ENCODE data around the gene KRT15. TPM values are rescaled to one million over a fixed set of nuclear protein-coding genes. Genes with fewer than 3 reads are reported as not detected.

The KRT15 gene
- total and polyA plus RNA-seq, 9 of the 15 experiments (the other 6 are each of a cell fraction or from before 2014, with no cell fraction given) = 0.28 to 4.4 (median 0.56) TPM

GRCh38 chr17:41555105-41555887 is 36.6 kb upstream of the KRT15 start:
- Histone ChIP-seq H2AFZ (ENCODE audit: low read depth, low read length) (no peak overlapping the region), H3K9me3 (replicated peaks; ENCODE audit: control insufficient read depth, insufficient read depth, low read depth, low read length) (no peaks in the 10 kb centered on the region), H3K79me2 (ENCODE audit: control insufficient read depth, insufficient read depth, low read length) (no peaks in the 10 kb centered on the region), H3K4me2 (ENCODE audit: insufficient read depth, low read length) (no peak overlapping the region), H3K36me3 (ENCODE audit: control insufficient read depth, insufficient read depth, low read length) (no peaks in the 10 kb centered on the region), H3K9me1 (ENCODE audit: control insufficient read depth, insufficient read depth, low read length) (no peaks in the 10 kb centered on the region), H3K27ac (ENCODE audit: extremely low read depth, low read depth, low read length) (no peak overlapping the region), H4K20me1 (replicated peaks; ENCODE audit: control insufficient read depth, insufficient read depth, low read length) (no peaks in the 10 kb centered on the region), H3K27me3 (ENCODE audit: control insufficient read depth in 2 of 2, insufficient read depth in 2 of 2, low read length in 2 of 2) (peaks cover 26 to 28% of the 10 kb centered on the region in 2 experiments), H3K9ac (ENCODE audit: insufficient read depth in 1 of 2, low read depth in 2 of 2, low read length in 2 of 2) (no peak overlapping the region), H3K4me1 (replicated peaks in 1 of 2; ENCODE audit: control insufficient read depth in 2 of 2, insufficient read depth in 2 of 2, low read length in 2 of 2) (peaks cover 2 to 4% of the 10 kb centered on the region in 2 experiments; a peak in 2 of 5 replicates), H3K4me3 (no peak overlapping the region)
- no peak for DNase-seq (ENCODE audit: extremely low read depth in 1 of 4, low spot score in 3 of 4)
- ATAC-seq = no peak
- POLR2A ChIA-PET = interaction anchor here (0.7 to 1.4 kb wide), 2 partner anchors 11 to 105 kb away, joined by 3 to 4 read pairs; no protein-coding TSS in a partner anchor
- CTCF ChIA-PET (ENCODE audit: low intra/inter-chr PET ratio) = no interaction called here
- in situ Hi-C loops (cut with MboI) (no loop called here), intact Hi-C loops (cut with micrococcal nuclease) (no loop called here)
- no TSS peak for BruUV-seq (replicated peaks)
- FAIRE-seq = no peak
- WGBS (ENCODE audit: insufficient coverage, low coverage, missing lambda C conversion rate) = 2% methylated on average over 5 of the region's 5 CpGs
- TF ChIP-seq MIER1 (IDR thresholded peaks at IDR 0.05; ENCODE audit: low read depth) = no peak
- TF ChIP-seq ZBTB26 (CRISPR knock-in tag; IDR thresholded peaks at IDR 0.05) = no peak
- peak; percentile 34; the same call in 1 of the 2 replicates for TF ChIP-seq ZKSCAN8 (CRISPR knock-in tag; IDR thresholded peaks at IDR 0.05)
- 0 out of 2 replicates have a peak, but pooled peaks have one; percentile 6 for TF ChIP-seq TAL1 (IDR thresholded peaks at IDR 0.05)
- no peak for TF ChIP-seq ASH1L (IDR thresholded peaks at IDR 0.05; ENCODE audit: borderline replicate concordance, low read depth, partially characterized antibody)
- TF ChIP-seq MAFK (IDR thresholded peaks at IDR 0.05; ENCODE audit: low read length) = no peak
- TF ChIP-seq, protein P1, sequence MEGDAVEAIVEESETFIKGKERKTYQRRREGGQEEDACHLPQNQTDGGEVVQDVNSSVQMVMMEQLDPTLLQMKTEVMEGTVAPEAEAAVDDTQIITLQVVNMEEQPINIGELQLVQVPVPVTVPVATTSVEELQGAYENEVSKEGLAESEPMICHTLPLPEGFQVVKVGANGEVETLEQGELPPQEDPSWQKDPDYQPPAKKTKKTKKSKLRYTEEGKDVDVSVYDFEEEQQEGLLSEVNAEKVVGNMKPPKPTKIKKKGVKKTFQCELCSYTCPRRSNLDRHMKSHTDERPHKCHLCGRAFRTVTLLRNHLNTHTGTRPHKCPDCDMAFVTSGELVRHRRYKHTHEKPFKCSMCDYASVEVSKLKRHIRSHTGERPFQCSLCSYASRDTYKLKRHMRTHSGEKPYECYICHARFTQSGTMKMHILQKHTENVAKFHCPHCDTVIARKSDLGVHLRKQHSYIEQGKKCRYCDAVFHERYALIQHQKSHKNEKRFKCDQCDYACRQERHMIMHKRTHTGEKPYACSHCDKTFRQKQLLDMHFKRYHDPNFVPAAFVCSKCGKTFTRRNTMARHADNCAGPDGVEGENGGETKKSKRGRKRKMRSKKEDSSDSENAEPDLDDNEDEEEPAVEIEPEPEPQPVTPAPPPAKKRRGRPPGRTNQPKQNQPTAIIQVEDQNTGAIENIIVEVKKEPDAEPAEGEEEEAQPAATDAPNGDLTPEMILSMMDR (IDR thresholded peaks at IDR 0.05 in 2 of 3, conservative IDR thresholded peaks at IDR 0.05 in 1 of 3; ENCODE audit: insufficient read depth in 2 of 3, low read depth in 1 of 3, low read length in 3 of 3) = no peak
- TF ChIP-seq CHD1 (IDR thresholded peaks at IDR 0.05; ENCODE audit: low read length) = no peak
- no peak for TF ChIP-seq ZFX (CRISPR knock-in tag; IDR thresholded peaks at IDR 0.05)
- TF ChIP-seq, protein P2, sequence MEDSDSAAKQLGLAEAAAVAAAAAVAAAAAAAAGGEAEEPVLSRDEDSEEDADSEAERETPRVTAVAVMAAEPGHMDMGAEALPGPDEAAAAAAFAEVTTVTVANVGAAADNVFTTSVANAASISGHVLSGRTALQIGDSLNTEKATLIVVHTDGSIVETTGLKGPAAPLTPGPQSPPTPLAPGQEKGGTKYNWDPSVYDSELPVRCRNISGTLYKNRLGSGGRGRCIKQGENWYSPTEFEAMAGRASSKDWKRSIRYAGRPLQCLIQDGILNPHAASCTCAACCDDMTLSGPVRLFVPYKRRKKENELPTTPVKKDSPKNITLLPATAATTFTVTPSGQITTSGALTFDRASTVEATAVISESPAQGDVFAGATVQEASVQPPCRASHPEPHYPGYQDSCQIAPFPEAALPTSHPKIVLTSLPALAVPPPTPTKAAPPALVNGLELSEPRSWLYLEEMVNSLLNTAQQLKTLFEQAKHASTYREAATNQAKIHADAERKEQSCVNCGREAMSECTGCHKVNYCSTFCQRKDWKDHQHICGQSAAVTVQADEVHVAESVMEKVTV (CRISPR knock-in tag; IDR thresholded peaks at IDR 0.05) = no peak
- no peak for TF ChIP-seq ZNF347 (CRISPR knock-in tag; IDR thresholded peaks at IDR 0.05; ENCODE audit: low read depth)
- TF ChIP-seq CBFA2T3 (IDR thresholded peaks at IDR 0.05) = no peak
- no peak for TF ChIP-seq TBL1XR1 (IDR thresholded peaks at IDR 0.05; ENCODE audit: low read length in 2 of 2)
- TF ChIP-seq ATF6 (CRISPR knock-in tag; IDR thresholded peaks at IDR 0.05) = no peak
- TF ChIP-seq STAT5A (IDR thresholded peaks at IDR 0.05; ENCODE audit: borderline replicate concordance, low read length) = no peak
- no peak for TF ChIP-seq ZNF274 (IDR thresholded peaks at IDR 0.05; ENCODE audit: borderline replicate concordance, low read depth, low read length)
